SK-N-SH treated with all-trans-retinoic acid at 6 μM for 48 hours (cell line): ENCODE data around the gene ZNF155.

Source experiments
- ATAC-seq: fragments of 200-7000 bp; cut with Tn5 transposase; 3 replicates; pipeline ENCODE4 v1.9.1; 2020; ENCODE audit warnings: mild to moderate bottlenecking, moderate library complexity
- BACH2 ChIP-seq: fragments of 250-450 bp; sonication (Bioruptor Pico); IDR thresholded peaks from 2 replicates; pipeline ENCODE4 v1.9.0; 2021; ENCODE audit warnings: mild to moderate bottlenecking, borderline replicate concordance
- CREB5 ChIP-seq: fragments of 250-450 bp; sonication (Bioruptor Pico); IDR thresholded peaks from 2 replicates; pipeline ENCODE4 v1.5.1; 2020; ENCODE audit warnings: low read depth, mild to moderate bottlenecking, moderate library complexity
- PATZ1 ChIP-seq: fragments of 250-450 bp; sonication (Bioruptor Pico); IDR thresholded peaks from 2 replicates; pipeline ENCODE4 v1.8.0; 2020; ENCODE audit warnings: mild to moderate bottlenecking, moderate library complexity, borderline replicate concordance
- SNAI2 ChIP-seq: fragments of 250-450 bp; sonication (Bioruptor Pico); IDR thresholded peaks from 2 replicates; pipeline ENCODE4 v1.5.0; 2020; ENCODE audit warnings: mild to moderate bottlenecking, moderate library complexity
- TOX ChIP-seq: fragments of 250-450 bp; sonication (Bioruptor Pico); IDR thresholded peaks from 2 replicates; pipeline ENCODE4 v1.8.0; 2021; ENCODE audit warnings: mild to moderate bottlenecking, moderate library complexity, borderline replicate concordance
- TSHZ2 ChIP-seq: fragments of 250-450 bp; sonication (Bioruptor Pico); IDR thresholded peaks from 2 replicates; pipeline ENCODE4 v1.5.0; 2020; ENCODE audit warnings: mild to moderate bottlenecking, moderate library complexity
- ZFP3 ChIP-seq: fragments of 250-450 bp; sonication (Bioruptor Pico); IDR thresholded peaks from 2 replicates; pipeline ENCODE4 v1.5.0; 2020; ENCODE audit warnings: mild to moderate bottlenecking, moderate library complexity
- ZNF70 ChIP-seq: fragments of 450-650 bp; formaldehyde crosslinking; IDR thresholded peaks from 2 replicates; pipeline ENCODE4 v1.5.0; 2020; ENCODE audit warnings: mild to moderate bottlenecking, moderate library complexity

Gene ZNF155

GRCh38 chr19:44032001-44032610 is 48.1 kb downstream of the ZNF155 start (continued):
- TF ChIP-seq CREB5 (CRISPR knock-in tag): no peak
- TF ChIP-seq ZNF70 (CRISPR knock-in tag): no peak

GRCh38 chr19:44042147-44042546 is 58.2 kb downstream of the ZNF155 start:
- ATAC-seq: no peak
- no peak for TF ChIP-seq BACH2 (CRISPR knock-in tag)
- no peak for TF ChIP-seq ZFP3 (CRISPR knock-in tag)
- TF ChIP-seq TSHZ2: no peak
- no peak for TF ChIP-seq SNAI2 (CRISPR knock-in tag)
- no peak for TF ChIP-seq TOX
- TF ChIP-seq PATZ1 (CRISPR knock-in tag): no peak
- no peak for TF ChIP-seq CREB5 (CRISPR knock-in tag)
